GOT3 (cell line): ENCODE measurements around the gene WWP2.
"Not testable (repeated sequence)": the region's sequence is repeated elsewhere in the genome, so short reads cannot be mapped to it uniquely, and the experiment has no call there.

Source experiments
- DNase-seq: peaks from one replicate; lab custom pipeline; 2025; ENCODE audit warnings: mixed read lengths; lab: John Stamatoyannopoulos, UW

The WWP2 gene

DNA sequence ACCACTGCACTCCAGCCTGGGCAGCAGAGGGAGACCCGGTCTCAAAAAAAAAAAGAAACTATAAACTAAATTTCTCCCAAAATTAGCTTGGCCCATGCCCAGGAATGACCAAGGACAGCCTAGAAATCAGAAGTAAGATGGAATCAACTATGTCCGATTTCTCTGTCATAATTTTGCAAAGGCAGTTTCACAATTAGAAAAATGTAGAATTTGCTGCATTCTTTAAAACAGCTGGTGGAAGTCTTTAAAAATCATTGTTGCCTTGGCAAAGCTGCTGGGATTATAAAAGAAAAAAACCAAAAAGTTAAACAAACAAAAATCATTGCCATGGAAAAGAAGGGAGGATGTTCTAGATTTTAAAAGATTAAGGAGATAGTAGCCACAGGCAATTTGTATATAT lies 32.4 kb downstream of the WWP2 start:
- DNase-seq: no peak

DNA sequence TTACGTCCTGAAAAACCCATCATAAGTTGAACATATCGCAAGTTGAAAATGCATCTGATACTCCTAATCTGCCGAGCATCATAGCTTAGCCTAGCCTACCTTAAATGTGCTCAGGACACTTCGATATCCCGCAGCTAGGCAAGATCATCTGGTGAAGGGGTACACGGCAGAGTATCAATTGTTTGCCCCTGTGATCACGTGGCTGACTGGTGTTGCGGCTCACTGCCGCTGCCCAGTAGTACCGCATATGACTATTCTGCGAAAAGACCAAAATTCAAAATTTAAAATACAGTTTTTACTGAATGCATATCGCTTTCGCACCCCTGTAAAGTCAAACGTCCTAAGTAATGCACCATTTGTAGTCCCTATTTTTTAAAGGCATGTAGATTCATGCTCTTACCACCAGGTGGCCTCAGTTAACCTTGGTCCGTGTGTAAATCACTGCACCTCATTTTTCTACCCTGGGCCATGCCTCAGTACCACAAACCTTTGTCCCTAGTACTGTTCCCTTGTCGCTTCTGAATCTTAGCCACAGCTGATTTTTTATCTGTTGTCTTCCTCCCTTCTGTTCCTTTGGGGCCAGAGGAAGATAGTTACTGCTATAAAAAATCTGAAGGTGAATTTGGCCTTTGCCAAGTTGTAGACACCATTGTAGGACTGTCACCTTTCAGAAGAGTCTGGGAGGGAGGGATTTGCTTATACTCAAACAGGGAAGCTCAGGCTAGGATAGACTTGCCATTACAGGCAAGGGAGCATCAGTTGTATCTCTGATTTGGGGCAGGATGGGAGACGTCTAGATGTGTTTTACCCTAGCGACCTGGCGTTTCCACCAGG lies 34.4 kb downstream of the WWP2 start:
- DNase-seq: no peak

DNA sequence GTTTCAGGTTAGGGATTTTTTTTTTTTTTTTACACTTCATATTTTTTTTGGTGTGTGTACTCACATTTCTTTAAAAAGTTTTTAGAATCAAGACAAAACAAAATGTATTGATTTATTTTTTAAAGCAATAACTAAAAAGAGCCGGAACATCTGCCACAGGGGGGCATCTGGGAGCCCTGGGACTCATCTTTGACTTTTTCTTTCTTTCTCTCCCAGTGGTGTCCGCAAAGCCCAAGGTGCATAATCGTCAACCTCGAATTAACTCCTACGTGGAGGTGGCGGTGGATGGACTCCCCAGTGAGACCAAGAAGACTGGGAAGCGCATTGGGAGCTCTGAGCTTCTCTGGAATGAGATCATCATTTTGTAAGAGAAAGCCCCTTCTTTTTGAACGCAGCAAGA lies 36.3 kb downstream of the WWP2 start:
- DNase-seq: no peak

DNA sequence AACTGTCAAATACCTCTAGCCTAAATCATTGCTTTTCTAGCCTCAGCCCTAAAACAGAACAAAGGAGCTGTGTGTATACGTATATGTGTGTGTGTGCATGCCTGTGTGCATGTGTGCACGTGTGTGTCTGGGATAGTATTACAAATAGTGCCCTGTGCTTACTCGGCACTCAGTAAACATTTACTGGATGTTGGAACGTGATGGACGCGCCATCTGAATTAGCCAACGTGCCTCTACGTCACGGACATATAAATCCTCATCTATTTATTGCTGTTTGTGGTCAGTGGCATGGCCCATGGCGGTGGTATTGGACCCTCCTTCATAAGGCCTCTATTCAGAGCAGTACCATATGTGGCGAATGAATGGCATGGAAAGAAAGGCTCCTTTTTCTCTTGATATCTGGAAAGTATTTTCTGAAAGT lies 37.5 kb downstream of the WWP2 start:
- no peak for DNase-seq

DNA sequence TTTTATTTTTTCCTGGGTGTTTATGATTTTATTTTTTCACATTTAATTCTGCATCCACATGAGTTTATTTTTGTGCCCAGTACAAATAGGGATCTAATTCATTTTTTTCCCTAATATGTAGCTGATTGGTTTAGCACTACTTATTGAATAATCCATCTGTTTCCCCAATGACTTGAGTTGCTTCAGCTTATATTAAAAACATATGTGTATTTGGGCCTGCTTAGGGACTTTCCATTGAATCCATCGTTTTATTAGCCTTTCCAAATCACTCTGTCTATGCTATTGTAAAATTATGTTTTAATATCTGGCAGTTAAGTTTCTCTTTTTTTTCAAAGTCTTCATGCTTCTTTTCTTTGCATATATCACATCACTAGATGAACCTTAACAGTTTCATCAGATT lies 42.2 kb downstream of the WWP2 start:
- no peak for DNase-seq

DNA sequence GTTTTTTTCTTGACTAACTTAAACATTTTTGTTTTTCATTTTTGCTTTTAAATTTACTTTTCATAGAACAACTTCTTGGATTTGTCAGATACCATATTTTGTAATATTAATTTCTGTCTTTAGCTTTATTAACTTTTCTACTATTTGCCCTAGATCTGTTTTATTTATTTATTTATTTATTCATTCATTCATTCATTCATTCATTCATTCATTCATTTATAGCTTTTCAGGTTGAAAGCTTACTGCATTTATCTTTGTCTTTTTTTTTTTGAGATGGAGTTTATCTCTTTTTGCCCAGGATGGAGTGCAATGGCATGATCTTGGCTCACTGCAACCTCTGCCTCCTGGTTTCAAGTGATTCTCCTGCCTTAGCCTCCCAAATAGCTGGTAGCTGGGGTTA lies 44.6 kb downstream of the WWP2 start:
- DNase-seq: not testable (repeated sequence)

DNA sequence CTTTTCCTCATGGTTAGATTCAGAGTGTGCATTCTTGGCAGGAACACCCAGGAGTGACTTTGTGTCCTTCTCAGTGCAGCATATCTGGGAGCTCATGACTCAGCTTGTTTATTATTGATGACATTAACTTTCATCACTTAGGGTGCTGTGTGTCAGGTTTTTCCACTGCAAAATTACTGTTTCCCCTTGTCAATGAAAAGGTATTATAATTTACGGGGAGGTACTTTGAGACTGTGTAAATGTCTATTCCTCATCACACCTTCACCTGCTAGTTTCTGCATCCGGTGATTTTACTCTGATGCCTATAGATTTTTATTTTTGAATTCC lies 50.5 kb downstream of the WWP2 start:
- DNase-seq: no peak

DNA sequence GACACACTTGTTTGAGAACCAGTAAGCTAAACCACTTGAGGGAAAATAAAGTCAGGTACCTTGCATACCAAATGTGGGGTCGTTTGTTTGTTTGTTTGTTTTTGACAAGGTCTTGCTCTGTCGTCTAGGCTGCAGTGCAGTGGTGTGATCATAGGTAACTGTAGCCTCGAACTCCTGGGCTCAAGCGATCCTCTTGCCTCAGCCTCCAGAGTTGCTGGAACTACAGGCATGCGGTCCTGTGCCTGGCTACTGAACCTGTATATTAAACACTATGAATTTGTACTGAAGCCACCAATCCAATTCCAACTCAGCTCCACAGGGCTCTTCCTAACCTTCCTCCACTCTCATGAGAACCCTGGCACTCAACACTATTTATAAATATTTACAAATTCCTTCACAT lies 51.9 kb downstream of the WWP2 start:
- DNase-seq: no peak

DNA sequence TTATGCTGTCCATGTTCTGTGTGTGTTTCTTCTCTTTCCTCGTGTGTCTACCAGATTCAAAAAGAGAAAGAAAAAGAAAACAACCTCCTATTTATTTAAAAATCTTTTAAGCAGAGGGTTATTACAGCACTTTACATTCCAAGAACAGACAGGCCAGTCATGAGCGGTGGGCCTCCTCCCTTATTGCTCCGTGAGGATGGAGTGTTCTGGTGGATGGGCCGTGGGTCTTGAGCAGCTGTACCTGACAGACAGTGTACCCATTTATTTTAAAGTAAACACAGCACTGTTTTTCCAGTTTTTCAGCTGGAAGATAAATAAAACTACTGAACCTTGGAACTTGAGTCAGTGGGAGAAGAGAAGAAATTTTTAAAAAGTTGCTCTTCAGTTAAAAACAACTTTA lies 52.4 kb downstream of the WWP2 start:
- no peak for DNase-seq

DNA sequence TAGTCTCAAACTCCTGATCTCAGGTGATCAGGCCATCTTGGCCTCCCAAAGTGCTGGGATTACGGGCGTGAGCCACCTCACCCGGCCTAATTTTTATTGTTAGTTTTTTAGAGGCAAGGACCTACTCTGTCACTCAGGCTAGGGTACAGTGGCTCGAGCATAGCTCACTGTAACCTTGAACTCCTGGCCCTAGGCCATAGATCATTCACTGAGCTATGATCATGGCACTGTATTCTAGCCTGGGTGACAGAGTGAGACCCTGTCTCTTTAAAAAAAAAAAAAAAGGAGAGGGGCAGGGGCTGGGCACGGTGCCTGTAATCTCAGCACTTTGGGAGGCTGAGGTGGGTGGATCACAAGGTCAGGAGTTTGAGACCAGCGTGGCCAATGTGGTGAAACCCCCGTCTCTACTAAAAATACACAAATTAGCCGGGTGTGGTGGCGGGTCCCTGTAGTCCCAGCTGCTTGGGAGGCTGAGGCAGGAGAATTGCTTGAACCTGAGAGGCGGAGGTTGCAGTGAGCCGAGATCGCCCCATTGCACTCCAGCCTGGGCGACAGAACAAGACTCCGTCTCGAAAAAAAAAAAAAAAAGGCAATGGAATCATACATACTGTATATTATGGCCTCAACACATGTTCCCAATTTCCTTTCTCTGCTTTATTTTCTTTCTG lies 53.2 kb downstream of the WWP2 start:
- DNase-seq: not testable (repeated sequence)

DNA sequence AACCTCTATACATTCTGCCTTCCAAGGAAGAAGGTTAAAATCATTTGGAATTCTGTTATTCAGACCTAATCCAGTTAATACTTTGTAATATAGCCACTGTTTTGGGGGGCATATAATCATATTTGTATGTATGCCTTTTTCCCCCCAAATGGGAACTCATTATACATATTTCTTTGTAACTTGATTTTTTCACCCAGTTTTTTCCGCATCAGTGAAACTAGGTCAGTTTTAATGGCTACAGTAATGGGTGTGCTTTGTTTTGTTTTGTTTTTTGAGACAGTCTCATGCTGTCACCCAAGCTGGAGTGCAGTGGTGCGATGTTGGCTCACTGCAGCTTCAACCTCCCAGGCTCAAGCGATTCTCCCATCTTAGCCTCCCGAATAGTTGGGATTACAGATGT lies 54.9 kb downstream of the WWP2 start:
- no peak for DNase-seq

DNA sequence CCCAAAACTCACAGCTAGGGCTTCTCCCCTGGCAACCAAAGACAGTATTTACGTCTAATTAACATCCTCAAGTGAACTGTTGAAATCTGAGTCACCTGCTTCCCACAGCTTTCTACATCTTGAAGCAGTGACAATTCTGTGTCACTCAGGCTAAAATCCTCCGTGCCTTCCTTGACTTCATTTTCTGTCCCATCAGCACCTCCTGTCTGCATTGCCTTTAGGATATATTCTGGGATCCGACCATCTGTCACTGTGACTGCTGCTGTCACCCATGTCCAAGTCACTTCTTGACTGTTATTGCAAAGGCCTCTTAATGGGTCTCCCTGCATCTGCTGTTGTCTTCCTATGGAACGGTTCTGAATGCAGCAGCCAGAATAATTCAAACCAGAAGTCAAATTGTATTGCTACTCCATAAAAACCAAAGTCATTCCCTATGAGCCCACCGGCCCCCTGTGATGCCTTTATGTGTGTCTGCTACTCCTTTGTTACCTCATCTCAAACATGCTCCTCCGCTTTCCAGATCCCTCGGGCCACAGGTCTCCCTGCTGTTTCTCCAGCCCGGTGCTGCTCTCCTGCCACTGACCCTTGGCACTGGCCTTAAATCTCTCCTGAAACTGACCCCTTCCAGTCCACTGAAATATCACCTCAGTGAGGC lies 56.9 kb downstream of the WWP2 start:
- no peak for DNase-seq

DNA sequence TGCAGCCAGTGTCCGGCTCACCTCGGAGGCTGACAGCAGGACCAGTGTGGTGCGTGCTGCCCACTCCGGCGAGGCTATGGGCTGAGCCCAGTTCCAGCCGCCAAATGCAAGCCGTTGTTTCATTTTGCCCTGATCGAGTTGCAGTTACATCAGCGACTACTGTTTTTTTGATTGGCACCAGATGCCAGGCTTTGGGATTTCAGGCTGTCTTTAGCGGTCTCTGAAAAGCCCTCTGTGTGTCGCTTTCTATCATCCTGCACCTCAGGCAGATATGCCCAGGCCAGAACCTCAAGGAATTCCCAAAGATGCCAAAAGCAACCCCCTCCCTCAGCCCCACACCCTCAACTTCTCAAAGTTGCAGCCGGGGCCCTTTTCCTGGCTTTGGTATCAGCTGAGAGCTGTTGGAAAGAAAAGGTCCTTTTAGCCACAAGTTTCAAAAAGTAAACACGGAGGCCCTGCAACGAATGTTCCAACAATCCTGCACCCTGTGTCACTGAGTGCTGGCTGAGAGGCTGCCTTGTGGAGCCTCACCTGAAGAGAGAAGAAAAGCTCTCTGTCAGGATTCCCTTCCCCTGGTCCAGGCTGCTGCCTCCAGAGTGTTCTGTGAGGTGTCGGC lies 58.9 kb downstream of the WWP2 start:
- no peak for DNase-seq

DNA sequence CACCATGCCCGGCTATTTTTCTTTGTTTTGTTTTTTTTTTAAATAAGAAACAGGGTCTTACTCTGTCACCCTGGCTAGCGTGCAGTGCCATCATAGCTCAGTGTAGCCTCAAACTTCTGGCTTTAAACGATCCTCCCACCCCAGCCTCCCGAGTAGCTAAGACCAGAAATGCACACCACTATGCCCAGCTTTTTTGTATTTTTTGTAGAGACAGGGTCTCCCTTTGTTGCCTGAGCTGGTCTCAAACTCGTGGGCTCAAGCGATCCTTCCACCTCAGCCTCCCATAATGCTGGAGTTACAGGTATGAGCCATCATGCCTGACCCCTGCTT lies 59.7 kb downstream of the WWP2 start:
- DNase-seq: no peak

DNA sequence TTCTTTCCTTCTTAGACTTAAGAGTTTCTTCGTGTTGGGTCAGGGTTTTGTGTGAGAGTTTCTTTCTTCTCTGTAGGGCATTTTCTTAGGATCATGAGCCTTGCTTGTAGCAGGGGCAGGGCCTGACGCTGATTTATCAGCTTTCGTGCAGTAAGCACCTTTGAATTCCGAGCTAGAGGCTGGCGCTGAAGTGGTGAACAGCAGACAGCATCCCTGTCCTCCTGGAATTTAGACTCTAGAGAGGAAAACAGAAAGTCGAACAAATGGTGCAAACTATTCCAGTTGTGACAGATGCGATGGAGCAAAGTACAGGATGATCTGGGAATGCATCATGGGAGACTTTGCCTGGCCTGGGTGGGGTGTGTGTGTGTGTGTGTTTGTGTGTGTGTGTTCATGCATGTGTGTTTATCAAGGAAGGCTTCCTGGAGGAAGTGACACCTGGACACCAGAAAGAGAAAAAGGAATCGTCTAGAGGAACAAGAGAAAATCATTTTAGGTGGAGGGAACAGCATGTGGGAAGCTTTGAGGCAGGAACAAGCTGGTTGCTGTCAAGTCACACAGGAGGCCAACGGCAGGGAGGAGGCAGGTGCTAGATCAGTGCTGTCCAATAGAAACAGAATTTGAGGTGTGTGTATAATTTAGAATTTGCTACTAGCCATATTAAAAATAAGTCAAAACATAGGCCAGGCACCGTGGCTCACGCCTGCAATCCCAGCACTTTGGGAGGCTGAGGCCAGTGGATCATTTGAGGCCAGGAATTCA lies 60.2 kb downstream of the WWP2 start:
- no peak for DNase-seq

DNA sequence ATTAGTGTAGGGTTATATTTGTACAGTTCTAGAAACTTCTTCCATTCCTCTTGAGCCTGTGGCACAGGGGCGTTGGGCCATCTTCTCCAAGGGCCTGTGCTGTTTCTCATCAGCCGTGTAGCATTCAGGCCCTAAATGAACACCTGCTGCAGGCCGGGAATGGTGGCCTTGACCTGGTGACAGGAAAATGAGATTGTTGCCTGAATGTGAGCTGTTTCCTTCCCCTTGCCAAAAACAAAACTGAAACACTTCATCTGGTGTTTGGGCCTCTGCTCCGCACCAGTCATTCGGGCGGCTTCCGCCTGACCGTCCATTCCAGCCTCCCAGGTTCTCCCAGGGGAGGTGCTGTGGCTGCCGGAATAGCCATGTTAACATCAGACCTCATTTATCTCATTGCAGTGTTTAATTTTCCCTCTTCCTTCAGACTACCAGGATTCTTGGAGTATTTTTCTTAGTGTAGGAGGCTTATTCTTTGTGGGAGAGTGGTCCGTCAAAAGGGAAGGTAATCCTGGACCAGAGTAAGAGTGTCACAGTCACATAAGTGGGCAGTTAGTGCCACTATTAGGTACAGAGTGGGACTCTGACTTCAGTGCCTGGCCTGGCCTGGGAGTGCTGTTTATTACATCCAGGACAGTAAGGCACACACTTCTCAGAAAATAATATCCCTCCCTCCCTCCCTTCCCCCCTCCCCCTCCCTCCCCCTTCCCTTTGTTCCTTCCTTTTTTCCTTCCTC lies 61.9 kb downstream of the WWP2 start:
- DNase-seq: no peak

DNA sequence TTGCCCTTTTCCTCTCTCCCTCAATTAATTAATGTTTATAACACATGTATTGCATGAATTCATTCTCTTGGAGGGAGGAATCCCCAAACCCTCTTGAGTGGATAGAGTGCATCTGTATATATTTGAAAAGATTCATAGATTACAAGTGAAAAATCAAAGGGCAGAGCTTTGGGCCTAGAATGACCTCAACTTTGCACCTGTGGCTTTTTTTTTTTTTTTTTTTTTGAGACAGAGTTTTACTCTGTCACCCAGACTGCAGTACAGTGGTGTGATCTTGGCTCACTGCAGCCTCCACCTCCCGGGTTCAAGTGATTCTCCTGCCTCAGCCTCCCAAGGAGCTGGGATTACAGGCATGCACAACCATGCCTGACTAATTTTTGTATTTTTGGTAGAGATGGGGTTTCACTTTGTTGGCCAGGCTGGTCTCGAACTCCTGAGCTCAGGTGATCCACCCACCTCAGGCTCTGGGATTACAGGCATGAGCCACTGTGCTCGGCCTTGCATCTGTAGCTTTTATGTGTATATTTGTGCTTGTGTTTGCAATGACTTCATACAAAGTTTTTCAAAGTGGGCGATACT lies 62.5 kb downstream of the WWP2 start:
- not testable (repeated sequence) for DNase-seq

DNA sequence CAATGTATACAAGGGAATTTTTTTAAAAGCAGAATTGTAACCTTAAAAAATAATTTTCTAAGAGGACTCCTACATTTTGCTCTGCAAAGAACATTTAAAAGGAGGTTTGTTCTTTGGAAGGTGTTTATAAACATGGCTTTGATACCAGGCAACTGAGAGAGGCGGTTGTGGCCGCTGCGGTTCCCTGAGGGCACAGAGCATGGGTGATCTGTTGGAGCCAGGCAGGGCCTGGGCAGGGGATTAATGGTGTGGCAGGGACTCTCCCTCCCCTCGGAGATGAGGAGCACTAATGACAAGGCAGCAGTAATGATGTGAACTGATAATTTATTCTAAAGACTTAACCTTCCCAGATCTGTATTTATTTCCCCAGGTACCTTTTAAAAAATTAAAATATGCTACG lies 65.4 kb downstream of the WWP2 start:
- no peak for DNase-seq

DNA sequence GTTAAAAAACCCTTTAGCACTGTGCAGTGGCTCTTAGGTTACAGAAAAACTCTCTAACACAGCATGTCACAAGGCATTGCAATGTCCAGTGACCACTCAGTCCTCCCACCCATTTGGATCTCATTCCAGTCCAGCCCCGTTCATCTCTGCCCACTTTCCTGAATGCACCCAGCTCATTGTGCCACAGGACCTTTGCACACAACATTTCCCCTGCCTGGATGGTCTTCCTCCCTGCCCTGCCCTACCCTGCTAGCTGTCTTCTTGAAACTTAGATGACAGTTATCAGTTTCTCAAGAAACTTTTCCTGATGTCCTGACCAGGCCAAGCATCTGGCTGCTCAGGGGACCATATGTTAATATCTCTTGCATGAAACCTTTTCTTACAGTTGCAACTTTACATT lies 67.2 kb downstream of the WWP2 start:
- DNase-seq: no peak

DNA sequence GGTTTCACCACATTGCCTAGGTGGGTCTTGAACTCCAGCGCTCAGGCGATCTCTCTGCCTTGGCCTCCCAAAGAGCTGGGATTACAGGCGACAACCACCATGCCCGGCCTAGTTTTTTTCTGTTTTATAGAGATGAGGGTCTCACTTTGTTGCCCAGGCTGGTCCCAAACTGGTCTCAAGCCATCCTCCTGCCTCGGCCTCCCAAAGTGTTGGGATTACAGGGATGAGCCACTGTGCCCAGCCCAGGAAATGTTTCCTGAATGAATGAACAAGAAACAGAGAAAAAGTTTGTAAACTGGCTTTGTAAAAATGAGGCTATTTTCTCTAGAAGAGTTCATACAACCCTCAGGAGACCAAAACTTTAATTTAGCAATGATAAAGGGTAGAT lies 68.0 kb downstream of the WWP2 start:
- DNase-seq: no peak

DNA sequence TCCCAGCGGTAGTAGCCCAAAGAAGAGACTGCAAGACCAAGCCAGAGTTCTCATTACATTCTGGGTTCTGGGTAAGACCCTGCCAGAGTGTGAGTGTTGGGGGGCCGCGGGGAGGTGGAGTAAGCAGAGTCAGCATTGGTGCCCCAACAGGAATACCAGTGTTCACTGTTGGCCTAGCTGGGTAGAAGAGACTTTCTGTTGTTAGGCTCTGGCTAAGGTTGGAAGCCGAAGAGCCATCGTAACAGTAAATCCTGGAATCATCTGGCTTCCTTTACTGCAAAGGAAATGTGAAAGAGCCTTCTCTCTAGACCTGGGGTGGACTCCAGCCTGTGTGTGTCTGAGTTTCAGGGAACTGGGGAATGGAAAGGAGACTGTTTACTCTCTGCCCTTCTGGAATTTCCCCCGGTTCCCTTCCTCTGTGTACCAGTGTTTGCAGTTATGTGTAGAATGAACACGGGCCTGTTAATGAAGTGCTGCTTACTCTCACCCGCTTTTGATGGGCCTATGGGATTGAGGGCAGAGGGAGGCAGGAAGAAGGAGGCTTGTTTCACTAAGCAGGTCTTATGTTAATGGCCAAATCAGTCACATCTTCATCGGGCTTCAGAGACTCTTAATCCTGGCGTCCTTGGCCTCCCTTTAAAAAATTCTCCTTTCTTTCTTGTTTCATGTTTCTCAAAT lies 68.5 kb downstream of the WWP2 start:
- no peak for DNase-seq
